WTC11 (cell line): ENCODE measurements around the gene FBXO15. TPM values are rescaled to one million over a fixed set of nuclear protein-coding genes. Genes with fewer than 3 reads are reported as not detected.

Experiments
- ATAC-seq: fragments of 200-7000 bp; cut with Tn5 transposase; 2 replicates; pipeline ENCODE4 v1.10.0; 2021; ENCODE audit warnings: mild to moderate bottlenecking, moderate library complexity
- CTCF ChIA-PET: fragments of 300-600 bp; sonication (Branson Sonifier 250); formaldehyde crosslinking; loops from one replicate; lab custom pipeline; 2021; ENCODE audit warnings: antibody characterized with exemption; lab: Charles Lee
- POLR2A ChIA-PET: fragments of 350-600 bp; sonication (Branson Sonifier 250); formaldehyde crosslinking; loops from one replicate; lab custom pipeline; 2021; ENCODE audit warnings: antibody characterized with exemption; lab: Charles Lee
- DNase-seq: peaks from one replicate; pipeline ENCODE4 v3.0.0; 2021; ENCODE audit warnings: low spot score
- H3K27ac Mint-ChIP-seq: 2 replicates; pipeline ENCODE4 v1.8.0; 2021; ENCODE audit warnings: mixed read lengths
- H3K27me3 Mint-ChIP-seq: 2 replicates; pipeline ENCODE4 v1.8.0; 2021; ENCODE audit warnings: low read depth, mild to moderate bottlenecking, moderate library complexity, mixed read lengths
- H3K36me3 Mint-ChIP-seq: 2 replicates; pipeline ENCODE4 v1.8.0; 2021; ENCODE audit warnings: mixed read lengths
- H3K4me1 Mint-ChIP-seq: 2 replicates; pipeline ENCODE4 v1.8.0; 2022; ENCODE audit warnings: mixed read lengths
- H3K4me3 Mint-ChIP-seq: 2 replicates; pipeline ENCODE4 v1.8.0; 2021; ENCODE audit warnings: mild to moderate bottlenecking, moderate library complexity, mixed read lengths
- H3K9me3 Mint-ChIP-seq: 2 replicates; pipeline ENCODE4 v1.8.0; 2021; ENCODE audit warnings: mixed read lengths
- AFF4 ChIP-seq: sonication (generic); formaldehyde crosslinking; IDR thresholded peaks from 2 replicates; pipeline ENCODE4 v1.8.1; 2023; ENCODE audit warnings: mild to moderate bottlenecking, missing genetic modification reagents, borderline replicate concordance
- CTCF ChIP-seq: fragments of 200-600 bp; IDR thresholded peaks from 2 replicates; pipeline ENCODE4 v1.8.0; 2022; ENCODE audit warnings: antibody characterized with exemption
- ELF4 ChIP-seq: sonication (generic); formaldehyde crosslinking; IDR thresholded peaks from 2 replicates; pipeline ENCODE4 v1.8.1; 2022; ENCODE audit warnings: low read depth, mild to moderate bottlenecking, moderate library complexity, missing genetic modification reagents
- ERG ChIP-seq: fragments of 250-450 bp; sonication (Bioruptor Pico); IDR thresholded peaks from 2 replicates; pipeline ENCODE4 v1.8.0; 2021; ENCODE audit warnings: mild to moderate bottlenecking
- GTF2I ChIP-seq: fragments of 250-450 bp; sonication (Bioruptor Pico); conservative IDR thresholded peaks from 2 replicates; pipeline ENCODE4 v1.4.0; 2021; ENCODE audit warnings: mild to moderate bottlenecking
- IRF1 ChIP-seq: sonication (generic); formaldehyde crosslinking; IDR thresholded peaks from 2 replicates; pipeline ENCODE4 v1.8.0; 2023; ENCODE audit warnings: missing genetic modification reagents
- NFATC4 ChIP-seq: fragments of 250-450 bp; sonication (Bioruptor Pico); IDR thresholded peaks from 2 replicates; pipeline ENCODE4 v1.9.0; 2021; ENCODE audit warnings: mild to moderate bottlenecking
- SMAD4 ChIP-seq: sonication (generic); formaldehyde crosslinking; IDR thresholded peaks from 2 replicates; pipeline ENCODE4 v1.8.0; 2022; ENCODE audit warnings: mild to moderate bottlenecking, missing genetic modification reagents
- TEAD4 ChIP-seq: sonication (generic); formaldehyde crosslinking; IDR thresholded peaks from 2 replicates; pipeline ENCODE4 v1.8.0; 2022; ENCODE audit warnings: mild to moderate bottlenecking, missing genetic modification reagents
- ZBTB21 ChIP-seq: sonication (generic); formaldehyde crosslinking; IDR thresholded peaks from 2 replicates; pipeline ENCODE4 v1.8.1; 2023; ENCODE audit warnings: mild to moderate bottlenecking, missing genetic modification reagents, borderline replicate concordance
- ZBTB43 ChIP-seq: sonication (generic); formaldehyde crosslinking; IDR thresholded peaks from 2 replicates; pipeline ENCODE4 v1.8.1; 2023; ENCODE audit warnings: mild to moderate bottlenecking, missing genetic modification reagents
- ZNF219 ChIP-seq: sonication (generic); formaldehyde crosslinking; IDR thresholded peaks from 2 replicates; pipeline ENCODE4 v1.8.0; 2023; ENCODE audit warnings: missing genetic modification reagents, mild to moderate bottlenecking, borderline replicate concordance
- ZNF317 ChIP-seq: sonication (generic); formaldehyde crosslinking; IDR thresholded peaks from 2 replicates; pipeline ENCODE4 v1.8.1; 2023; ENCODE audit warnings: low read depth, mild to moderate bottlenecking, moderate library complexity, missing genetic modification reagents, borderline replicate concordance
- ZNF416 ChIP-seq: fragments of 250-450 bp; sonication (Bioruptor Pico); IDR thresholded peaks from 2 replicates; pipeline ENCODE4 v1.9.0; 2021; ENCODE audit warnings: mild to moderate bottlenecking, inconsistent platforms
- total RNA-seq: library from RNA; stranded (reverse); gene quantifications from 3 replicates; pipeline ENCODE4 v1.2.3, GENCODE V29; 2021

The FBXO15 gene
- total RNA-seq, 1 experiment from 2014 or later, result 0.96 TPM

GRCh38 chr18:74152857-74153256, 5.2 kb upstream of the FBXO15 start:
- Mint-ChIP-seq H3K27me3 (0 out of 2 replicates have a peak, but pooled peaks cover under 1% of the 10 kb centered on the region), H3K4me3 (no peak overlapping the region), H3K27ac (no peak overlapping the region), H3K9me3 (no peaks in the 10 kb centered on the region), H3K36me3 (peaks cover 28% of the 10 kb centered on the region), H3K4me1 (peaks cover 24% of the 10 kb centered on the region)
- TF ChIP-seq ZNF317, result peak; percentile 71
- TF ChIP-seq CTCF, result peak; percentile 33; the same call in 1 of the 2 replicates
- no peak for TF ChIP-seq ZNF219 (CRISPR knock-in tag)
- ChIA-PET POLR2A (no interaction called here), CTCF (interaction anchor here (0.8 to 3.8 kb wide), 11 partner anchors 10 to 341 kb away, joined by 3 to 27 read pairs (median 5); no protein-coding TSS in a partner anchor)
- ATAC-seq (peak; percentile 5; the same call in 1 of the 2 replicates), DNase-seq (no peak)

GRCh38 chr18:74152270-74152669, 4.6 kb upstream of the FBXO15 start:
- Mint-ChIP-seq H3K4me3 (no peak overlapping the region), H3K36me3 (peaks cover 26% of the 10 kb centered on the region), H3K9me3 (no peaks in the 10 kb centered on the region), H3K27me3 (peaks cover 4% of the 10 kb centered on the region), H3K4me1 (peaks cover 24% of the 10 kb centered on the region), H3K27ac (peak overlapping the region; percentile 3; the same call in 1 of the 2 replicates)
- ATAC-seq (no peak), DNase-seq (no peak)
- ChIA-PET CTCF (interaction anchor here (1.0 to 3.8 kb wide), 10 partner anchors 10 to 307 kb away, joined by 3 to 27 read pairs (median 6); no protein-coding TSS in a partner anchor), POLR2A (no interaction called here)
- TF ChIP-seq TEAD4 (CRISPR knock-in tag), result no peak
- no peak for TF ChIP-seq ZNF317
- TF ChIP-seq NFATC4 (CRISPR knock-in tag), result no peak
- TF ChIP-seq ZNF219 (CRISPR knock-in tag), result no peak
- no peak for TF ChIP-seq ZBTB43
- TF ChIP-seq IRF1 (CRISPR knock-in tag), result no peak
- no peak for TF ChIP-seq ZNF416

GRCh38 chr18:74149878-74150277, 2.2 kb upstream of the FBXO15 start:
- POLR2A ChIA-PET, result no interaction called here

More at GRCh38 chr18:74149878-74150277, 2.2 kb upstream of the FBXO15 start:
- Mint-ChIP-seq H3K27ac (peak overlapping the region; percentile 65; the same call in 1 of the 2 replicates), H3K9me3 (no peaks in the 10 kb centered on the region), H3K36me3 (peaks cover 10% of the 10 kb centered on the region), H3K4me1 (peaks cover 29% of the 10 kb centered on the region), H3K27me3 (peaks cover 16% of the 10 kb centered on the region), H3K4me3 (peak overlapping the region; percentile 98)
- ATAC-seq (no peak), DNase-seq (no peak)
- TF ChIP-seq ZNF317 (no peak), SMAD4 (CRISPR knock-in tag) (no peak), TEAD4 (CRISPR knock-in tag) (no peak), CTCF (no peak), GTF2I (CRISPR knock-in tag) (no peak), ELF4 (CRISPR knock-in tag) (no peak), ZBTB21 (CRISPR knock-in tag) (no peak), AFF4 (CRISPR knock-in tag) (no peak), ERG (no peak)
- CTCF ChIA-PET, result no interaction called here
